A204.1 (cell line): ENCODE data around the gene GPD2.
"Not testable (repeated sequence)": the region's sequence is repeated elsewhere in the genome, so short reads cannot be mapped to it uniquely, and the experiment has no call there.

ENCODE experiments used
- FAIRE-seq: peaks from 2 replicates; lab custom pipeline; 2012; peaks lifted over from hg19 to GRCh38; lab: Jason Lieb, UNC

The GPD2 gene

GRCh38 chr2:156590085-156590739, 154.0 kb downstream of the GPD2 start:
- no peak for FAIRE-seq

DNA sequence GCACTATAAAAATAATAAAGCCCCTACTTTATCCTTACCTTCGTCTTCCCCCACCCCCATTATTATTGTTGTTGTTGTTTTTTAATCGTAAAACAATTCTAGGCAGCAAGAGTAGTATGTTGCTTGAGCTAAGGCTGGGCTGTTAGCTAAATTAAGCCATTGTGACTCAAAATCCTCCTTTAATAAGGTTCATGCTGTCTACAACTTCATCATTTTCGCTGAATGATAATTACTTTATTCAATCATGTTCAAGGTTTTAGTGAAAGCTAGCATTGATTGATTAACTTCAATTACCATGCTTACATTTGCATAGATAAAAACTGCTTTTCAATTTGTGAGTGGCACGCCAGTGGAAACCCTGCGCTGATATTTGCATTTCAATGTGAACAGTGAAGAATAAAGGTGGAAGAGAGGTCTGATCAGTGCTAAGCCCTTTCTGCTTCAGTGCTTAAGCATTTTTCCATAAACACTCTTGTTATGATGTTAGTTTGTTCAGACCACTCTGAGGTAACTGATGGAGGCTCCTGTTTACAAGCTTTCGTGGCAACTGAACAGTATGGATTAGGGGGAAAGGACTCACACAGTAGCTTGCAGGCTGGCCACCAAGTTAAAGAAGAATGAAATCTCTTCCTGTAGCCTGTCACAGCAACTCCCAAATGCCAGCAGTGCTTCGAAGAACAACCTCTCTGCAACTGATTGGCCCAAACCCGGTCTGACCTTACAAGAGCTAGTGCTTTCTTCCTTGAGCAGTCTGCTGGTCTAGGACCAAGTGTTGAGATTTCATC, 156.8 kb downstream of the GPD2 start:
- FAIRE-seq, result no peak

DNA sequence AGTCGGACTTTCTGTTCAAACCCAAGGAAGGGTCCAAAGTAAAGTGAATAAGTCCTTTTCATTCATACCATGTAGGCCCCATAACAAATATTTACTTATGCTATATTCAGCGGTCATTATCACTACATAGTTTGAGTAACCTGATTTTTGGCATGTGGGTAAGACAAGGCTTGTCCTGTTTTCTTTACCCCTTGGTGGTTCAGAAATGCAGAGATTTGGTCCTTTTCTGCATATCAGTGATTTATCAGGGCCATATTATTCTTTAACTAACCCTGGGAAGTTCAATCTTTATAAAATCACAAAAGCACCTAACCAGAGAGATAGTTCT, 157.4 kb downstream of the GPD2 start:
- no peak for FAIRE-seq

GRCh38 chr2:156598563-156598962, 162.4 kb downstream of the GPD2 start:
- no peak for FAIRE-seq

DNA sequence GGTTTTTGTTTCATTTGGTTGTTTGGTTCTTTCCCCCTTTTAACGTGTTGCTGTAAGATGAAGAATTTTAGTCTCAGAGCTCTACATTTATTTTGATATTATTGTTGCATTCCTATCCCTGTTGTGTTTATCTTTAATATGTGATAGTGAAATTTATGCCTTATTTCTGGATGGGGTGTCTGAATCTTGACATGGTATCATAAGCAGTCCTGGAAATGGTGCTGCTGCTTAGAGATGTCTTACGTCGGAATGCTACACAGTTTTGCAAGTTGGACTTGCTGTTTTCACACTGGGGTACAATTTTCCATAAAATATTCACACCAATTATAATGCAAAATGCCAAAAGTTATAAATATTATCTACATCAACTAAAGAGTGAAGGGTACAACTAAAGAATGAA, 164.0 kb downstream of the GPD2 start:
- no peak for FAIRE-seq

GRCh38 chr2:156601855-156602551, 165.8 kb downstream of the GPD2 start:
- FAIRE-seq, result no peak

GRCh38 chr2:156602552-156602933, 166.4 kb downstream of the GPD2 start:
- no peak for FAIRE-seq

DNA sequence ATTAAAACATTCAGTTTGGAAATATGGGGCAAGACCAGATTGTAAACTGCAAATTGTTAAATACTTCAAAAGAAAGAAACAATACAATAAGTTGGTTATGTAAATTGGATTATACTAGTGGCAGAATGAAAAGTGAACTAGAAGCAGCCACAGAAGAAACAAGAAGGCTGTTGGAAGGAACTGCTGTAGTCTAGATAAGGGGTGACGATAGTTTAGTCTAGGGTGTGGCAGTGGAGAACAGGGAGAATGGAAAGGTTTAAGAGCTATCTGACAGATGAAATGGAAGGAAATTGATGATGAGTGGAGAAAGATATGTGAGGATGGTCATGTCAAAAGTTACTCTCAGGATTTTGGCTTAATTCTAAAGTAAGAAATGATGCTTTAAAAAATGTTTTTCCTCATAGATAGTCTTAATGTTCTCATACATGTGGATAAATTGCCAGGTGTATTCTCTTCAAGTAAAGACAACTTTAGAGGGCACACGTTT, 179.7 kb downstream of the GPD2 start:
- no peak for FAIRE-seq

GRCh38 chr2:156618071-156618470, 181.9 kb downstream of the GPD2 start:
- not testable (repeated sequence) for FAIRE-seq

DNA sequence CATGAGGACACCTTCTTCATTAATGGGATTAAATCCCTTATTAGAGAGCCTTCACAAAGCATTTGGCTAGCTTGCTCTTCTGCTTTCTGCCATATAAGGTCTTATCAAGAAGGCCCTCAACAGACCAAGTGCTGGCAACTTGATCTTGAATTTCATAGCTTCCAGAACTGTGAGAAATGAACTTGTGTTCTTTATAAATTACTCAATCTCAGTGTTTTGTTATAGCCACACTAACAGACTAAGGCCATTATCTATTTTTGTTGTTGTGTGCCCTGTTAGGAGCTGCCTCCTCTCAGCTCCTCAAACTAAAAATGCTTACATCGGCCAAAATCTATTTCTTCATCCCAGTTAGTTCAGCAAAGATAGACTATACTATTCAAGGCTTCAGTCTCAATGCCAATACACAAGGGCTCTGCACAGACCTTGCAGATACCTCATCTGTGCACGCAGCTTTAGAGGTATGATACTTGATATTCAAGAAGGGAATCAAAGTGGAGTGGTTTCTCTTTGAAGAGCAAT, 182.9 kb downstream of the GPD2 start:
- FAIRE-seq, result no peak

DNA sequence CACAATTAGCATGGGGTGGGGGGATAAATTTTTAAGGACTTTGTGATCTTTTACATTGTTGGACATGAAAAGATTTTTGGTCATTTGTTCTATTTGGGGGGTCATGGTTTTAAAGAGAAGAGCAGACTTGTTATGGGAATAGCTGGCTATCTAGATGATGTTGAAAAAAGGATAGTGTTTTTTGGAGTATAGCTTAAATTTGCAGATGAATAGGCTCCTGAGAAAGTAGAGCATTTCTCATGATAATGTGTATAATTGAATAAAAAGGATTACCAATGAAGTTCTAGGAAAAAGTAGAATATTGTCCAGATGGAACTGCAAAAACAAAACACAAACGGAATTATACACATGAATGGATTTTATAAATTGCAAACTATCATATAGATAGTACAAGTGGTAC, 186.3 kb downstream of the GPD2 start:
- no peak for FAIRE-seq

DNA sequence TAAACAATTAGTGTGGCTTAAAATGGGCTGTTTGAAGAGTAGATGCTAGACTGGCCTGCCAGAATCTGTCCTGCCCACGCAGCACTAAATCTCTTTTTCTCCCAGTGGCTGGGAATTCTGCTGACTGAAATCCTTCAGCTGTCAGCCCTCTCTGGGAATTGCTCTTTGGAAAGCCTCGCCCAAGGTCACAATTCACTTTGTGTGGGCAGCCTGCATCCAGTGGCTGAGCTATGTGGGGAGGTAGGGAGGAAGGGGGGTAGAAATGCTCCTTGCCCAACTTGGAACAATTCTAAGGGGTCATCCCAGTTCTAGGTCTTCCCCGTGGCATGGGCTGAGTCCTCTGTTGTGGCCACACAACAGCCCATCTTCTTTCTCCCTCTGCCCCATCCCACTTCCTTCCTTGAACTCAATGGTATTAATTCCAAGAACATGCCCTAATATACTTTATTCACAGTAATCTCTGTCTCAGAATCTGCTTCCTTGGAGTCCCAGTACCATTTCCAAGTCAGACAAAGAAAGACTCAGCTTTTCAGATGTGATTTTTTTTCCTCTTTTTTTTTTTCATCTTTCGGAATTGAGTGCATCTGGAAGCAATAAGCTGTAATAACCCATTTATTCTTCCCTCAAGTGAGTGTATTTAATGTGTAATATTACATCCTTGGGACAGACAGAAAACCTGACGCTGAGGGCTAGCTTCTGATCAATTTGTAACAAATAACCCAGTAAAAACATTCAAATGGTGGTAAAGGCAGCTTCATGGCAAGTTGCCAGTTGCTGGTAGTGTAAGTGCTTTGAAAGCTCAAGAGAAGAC, 189.4 kb downstream of the GPD2 start:
- FAIRE-seq, result no peak

- no peak for FAIRE-seq
Measured at GRCh38 chr2:156626931-156627330, 190.8 kb downstream of the GPD2 start.

GRCh38 chr2:156630579-156631337, 194.6 kb downstream of the GPD2 start:
- no peak for FAIRE-seq

GRCh38 chr2:156635646-156636045, 199.5 kb downstream of the GPD2 start:
- FAIRE-seq, result no peak
